ENCODE measurements around the gene BMP7. TPM values are rescaled to one million over a fixed set of nuclear protein-coding genes. Genes with fewer than 3 reads are reported as not detected.

BMP7 gene
- total and polyA plus RNA-seq, 7 donors: under 0.01 to 5.4 (median 2.5) TPM

DNA sequence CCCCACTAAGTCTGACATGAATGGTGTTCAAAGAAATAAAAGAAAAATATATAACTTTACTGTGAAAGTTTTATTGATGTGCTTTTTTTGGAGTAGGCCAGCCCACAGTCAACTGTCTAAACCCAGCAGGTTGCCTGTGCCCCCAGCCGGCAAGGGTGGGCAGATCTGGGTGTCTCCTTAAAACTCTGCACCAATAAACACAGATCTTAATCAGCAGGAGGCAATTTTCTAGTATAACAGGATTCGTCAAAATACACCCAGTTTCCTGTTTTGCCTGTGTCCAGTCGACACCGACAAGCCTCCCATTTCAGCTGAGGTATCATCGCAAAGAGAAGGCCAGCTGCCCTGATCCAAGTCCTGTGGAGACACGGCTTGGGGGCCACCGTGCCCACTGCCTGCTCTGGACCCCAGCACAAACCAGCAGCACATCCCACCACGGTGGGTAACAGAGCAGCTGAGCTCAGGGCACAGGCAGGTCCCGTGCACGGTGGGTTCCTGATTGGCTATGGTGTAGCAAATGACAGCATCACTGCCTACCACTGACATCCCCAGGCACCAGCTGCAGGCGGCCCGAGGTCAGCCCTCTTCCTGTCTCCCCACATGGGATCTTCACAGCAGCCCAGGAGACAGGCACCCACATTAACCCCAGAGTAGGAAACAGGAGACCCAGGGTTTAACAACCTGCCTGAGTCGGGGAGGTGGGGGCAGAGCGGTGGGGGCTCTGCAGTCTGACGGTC lies 15.7 kb downstream of the BMP7 start:
- no peaks in the 10 kb centered on the region for H3K4me1 ChIP-seq
- TF ChIP-seq EP300 (IDR thresholded peaks at IDR 0.05) (no peak), POLR2A (IDR thresholded peaks at IDR 0.05) (no peak), POLR2AphosphoS5 (IDR thresholded peaks at IDR 0.05) (no peak), CTCF (IDR thresholded peaks at IDR 0.05) (no peak)
- no peak for DNase-seq
- no peak overlapping the region for H3K27ac ChIP-seq
- H3K4me3 ChIP-seq: no peak overlapping the region
- intact Hi-C loops (cut with DNase I): no loop called here
- WGBS, 2 donors: 47 to 72% methylated on average over 15 of the region's 15 CpGs
- H3K9me3 ChIP-seq: no peaks in the 10 kb centered on the region
- H3K27me3 ChIP-seq: peaks cover 0 to 29% (median 10%) of the 10 kb centered on the region in 3 donors
- no peaks in the 10 kb centered on the region for H3K36me3 ChIP-seq

DNA sequence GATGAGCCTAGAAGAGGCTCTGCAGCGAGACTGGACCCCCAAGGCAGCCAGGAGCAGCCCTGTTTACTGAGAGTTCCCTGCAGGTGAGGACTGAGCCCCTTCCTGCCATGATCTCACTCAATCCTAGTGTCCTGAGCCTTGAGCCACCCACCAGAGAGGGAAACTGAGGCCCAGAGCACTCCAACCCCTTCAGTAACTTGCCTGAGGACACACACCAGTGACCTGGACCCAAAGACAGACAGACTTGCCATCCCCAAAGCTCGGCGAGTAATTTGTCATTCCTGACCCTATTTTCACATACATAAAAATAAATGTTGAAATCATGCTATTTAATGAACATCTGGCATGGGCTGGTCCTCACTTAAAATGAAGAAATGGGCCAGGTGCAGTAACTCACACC lies 16.7 kb downstream of the BMP7 start:
- intact Hi-C loops (cut with DNase I): no loop called here
- no peak overlapping the region for H3K4me3 ChIP-seq
- TF ChIP-seq POLR2A (IDR thresholded peaks at IDR 0.05): no peak
- TF ChIP-seq CTCF (IDR thresholded peaks at IDR 0.05): no peak
- no peak for TF ChIP-seq POLR2AphosphoS5 (IDR thresholded peaks at IDR 0.05)
- no peak for TF ChIP-seq EP300 (IDR thresholded peaks at IDR 0.05)

GRCh38 chr20:57249073-57249472 lies 17.4 kb downstream of the BMP7 start:
- DNase-seq: no peak
- intact Hi-C loops (cut with DNase I): no loop called here
- Histone ChIP-seq H3K27ac (no peak overlapping the region), H3K4me1 (no peaks in the 10 kb centered on the region), H3K36me3 (no peaks in the 10 kb centered on the region), H3K27me3 (peaks cover 0 to 20% (median under 1%) of the 10 kb centered on the region in 3 donors), H3K9me3 (no peaks in the 10 kb centered on the region), H3K4me3 (no peak overlapping the region)
- WGBS, 2 donors: 85 to 93% methylated on average over 5 of the region's 5 CpGs
- TF ChIP-seq POLR2AphosphoS5 (IDR thresholded peaks at IDR 0.05) (no peak), POLR2A (IDR thresholded peaks at IDR 0.05) (no peak), CTCF (IDR thresholded peaks at IDR 0.05) (no peak), EP300 (IDR thresholded peaks at IDR 0.05) (no peak)

More for the DNA sequence above, 16.7 kb downstream of the BMP7 start:
- Histone ChIP-seq H3K9me3 (no peaks in the 10 kb centered on the region), H3K27me3 (peaks cover 0 to 23% (median 4%) of the 10 kb centered on the region in 3 donors), H3K36me3 (no peaks in the 10 kb centered on the region), H3K27ac (no peak overlapping the region), H3K4me1 (no peaks in the 10 kb centered on the region)
- no peak for DNase-seq
- 88 to 96% methylated on average over 3 of the region's 3 CpGs for WGBS, 2 donors

- H3K27me3 ChIP-seq: peaks cover 0 to 20% (median 0%) of the 10 kb centered on the region in 3 donors
- no peak overlapping the region for H3K4me3 ChIP-seq
- H3K27ac ChIP-seq: no peak overlapping the region
- TF ChIP-seq CTCF (IDR thresholded peaks at IDR 0.05) (no peak), EP300 (IDR thresholded peaks at IDR 0.05) (no peak), POLR2AphosphoS5 (IDR thresholded peaks at IDR 0.05) (no peak), POLR2A (IDR thresholded peaks at IDR 0.05) (no peak)
- intact Hi-C loops (cut with DNase I): no loop called here
- H3K4me1 ChIP-seq: no peaks in the 10 kb centered on the region
- H3K9me3 ChIP-seq: no peaks in the 10 kb centered on the region
- no peak for DNase-seq
- H3K36me3 ChIP-seq: no peaks in the 10 kb centered on the region
- WGBS, 2 donors: 65 to 76% methylated on average over 4 of the region's 4 CpGs
Measured at GRCh38 chr20:57248132-57248797, 18.2 kb downstream of the BMP7 start.

Measured in sigmoid colon (tissue), 7 donors.